ENCODE data around the gene FAM131C. TPM values are rescaled to one million over a fixed set of nuclear protein-coding genes. Genes with fewer than 3 reads are reported as not detected.

The FAM131C gene
- polyA plus RNA-seq, 3 donors: not detected

GRCh38 chr1:16055613-16056520, 17.6 kb downstream of the FAM131C start:
- peak; percentile 56 to 69 (median 61) for DNase-seq
- Histone ChIP-seq H3K79me2 (ENCODE audit: insufficient read depth, low read length) (no peaks in the 10 kb centered on the region), H3K36me3 (replicated peaks in 1 of 2; ENCODE audit: control insufficient read depth in 1 of 2, insufficient read depth in 2 of 2, low read length in 2 of 2) (no peaks in the 10 kb centered on the region), H3K9me3 (replicated peaks in 1 of 2; ENCODE audit: control insufficient read depth in 1 of 2, insufficient read depth in 1 of 2, low read length in 2 of 2) (no peaks in the 10 kb centered on the region), H4K20me1 (ENCODE audit: insufficient read depth, low read length) (no peaks in the 10 kb centered on the region), H3K4me1 (ENCODE audit: control insufficient read depth in 1 of 2, insufficient read depth in 2 of 2, low read length in 2 of 2) (peaks cover 0 to 3% of the 10 kb centered on the region in 2 donors), H3K27me3 (ENCODE audit: control insufficient read depth in 2 of 2, insufficient read depth in 2 of 2, low read length in 2 of 2) (no peaks in the 10 kb centered on the region), H3K4me2 (replicated peaks; ENCODE audit: extremely low read depth, low read length, poor library complexity, severe bottlenecking) (no peak overlapping the region), H3K4me3 (replicated peaks in 1 of 3; ENCODE audit: low read depth in 2 of 3, low read length in 3 of 3) (no peak overlapping the region), H3K27ac (ENCODE audit: low read depth in 1 of 2, low read length in 2 of 2) (no peak overlapping the region), H3K9ac (ENCODE audit: insufficient read depth, low read length, poor library complexity, severe bottlenecking) (no peak overlapping the region), H2AFZ (ENCODE audit: insufficient read depth, low read depth, low read length, poor library complexity, severe bottlenecking) (no peak overlapping the region)
- Mint-ChIP-seq H3K4me1 (peaks cover 4% of the 10 kb centered on the region), H3K27ac (no peak overlapping the region), H3K4me3 (no peak overlapping the region), H3K36me3 (no peaks in the 10 kb centered on the region), H3K9me3 (peaks cover 0 to 2% (median 0%) of the 10 kb centered on the region in 7 donors), H3K27me3 (ENCODE audit: low read depth in 3 of 3) (peaks cover 2 to 10% (median 5%) of the 10 kb centered on the region in 3 donors)
- WGBS (ENCODE audit: insufficient coverage): 54% methylated on average over 10 of the region's 18 CpGs
- peak; percentile 98 for TF ChIP-seq CTCF (IDR thresholded peaks at IDR 0.05)
- intact Hi-C loops (cut with micrococcal nuclease): loop anchor here (2.0 to 10.0 kb wide), 4 partner anchors 21 to 261 kb away; no protein-coding TSS in a partner anchor

DNA sequence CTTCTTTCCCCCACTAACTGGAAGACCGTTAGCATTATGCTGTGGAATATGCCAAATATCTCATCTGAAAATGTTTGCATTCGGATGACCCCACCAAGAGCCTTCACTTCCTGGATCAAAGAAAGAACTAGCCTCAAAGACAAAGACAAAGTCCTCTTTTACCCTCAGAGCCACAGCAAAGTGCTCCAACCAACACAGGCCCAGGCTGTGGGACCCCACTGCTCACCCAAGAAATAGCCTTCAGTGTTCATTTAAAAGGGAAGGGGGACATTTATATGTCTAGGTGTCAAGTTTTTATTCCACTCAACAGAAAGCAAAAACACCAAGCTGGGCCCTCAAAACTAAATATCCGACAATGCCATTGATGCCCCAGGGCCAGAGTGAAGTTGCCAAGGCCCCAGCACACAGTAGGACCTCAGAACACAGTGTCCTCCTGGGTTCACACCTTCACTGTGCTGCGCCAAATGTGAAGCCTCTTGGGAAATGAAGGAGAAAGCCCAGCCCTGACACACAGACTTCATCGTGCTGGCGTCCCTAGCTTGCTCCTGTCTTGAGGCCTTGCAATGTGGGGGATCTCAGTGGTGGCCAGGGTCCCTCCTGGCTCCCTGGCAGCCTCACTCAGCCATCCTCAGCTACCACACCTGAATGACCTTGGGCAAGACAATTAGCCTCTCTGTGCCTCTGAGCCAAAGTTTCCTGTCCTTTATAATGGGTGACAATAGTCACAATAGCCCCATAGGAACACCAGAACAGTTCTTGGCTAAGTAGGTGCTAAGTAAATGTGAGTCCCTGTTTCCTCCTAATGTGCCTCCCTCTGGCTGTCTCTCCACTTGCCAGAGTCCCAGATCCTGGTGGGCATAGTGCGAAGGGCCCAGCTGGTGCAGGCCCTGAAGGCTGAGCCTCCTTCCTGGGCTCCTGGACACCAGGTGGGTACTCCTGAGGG, 18.6 kb downstream of the FAM131C start:
- WGBS (ENCODE audit: insufficient coverage): 93% methylated on average over 2 of the region's 7 CpGs
- no peaks in the 10 kb centered on the region for H3K36me3 Mint-ChIP-seq
- TF ChIP-seq CTCF (IDR thresholded peaks at IDR 0.05): no peak
- Histone ChIP-seq H3K9me3 (replicated peaks in 1 of 2; ENCODE audit: control insufficient read depth in 1 of 2, insufficient read depth in 1 of 2, low read length in 2 of 2) (no peaks in the 10 kb centered on the region), H2AFZ (ENCODE audit: insufficient read depth, low read depth, low read length, poor library complexity, severe bottlenecking) (no peak overlapping the region), H3K79me2 (ENCODE audit: insufficient read depth, low read length) (no peaks in the 10 kb centered on the region), H3K4me2 (replicated peaks; ENCODE audit: extremely low read depth, low read length, poor library complexity, severe bottlenecking) (no peak overlapping the region), H3K36me3 (replicated peaks in 1 of 2; ENCODE audit: control insufficient read depth in 1 of 2, insufficient read depth in 2 of 2, low read length in 2 of 2) (no peaks in the 10 kb centered on the region), H3K4me3 (replicated peaks in 1 of 3; ENCODE audit: low read depth in 2 of 3, low read length in 3 of 3) (no peak overlapping the region), H3K9ac (ENCODE audit: insufficient read depth, low read length, poor library complexity, severe bottlenecking) (no peak overlapping the region), H4K20me1 (ENCODE audit: insufficient read depth, low read length) (no peaks in the 10 kb centered on the region), H3K27ac (ENCODE audit: low read depth in 1 of 2, low read length in 2 of 2) (no peak overlapping the region), H3K4me1 (ENCODE audit: control insufficient read depth in 1 of 2, insufficient read depth in 2 of 2, low read length in 2 of 2) (peaks cover 0 to 3% of the 10 kb centered on the region in 2 donors), H3K27me3 (ENCODE audit: control insufficient read depth in 2 of 2, insufficient read depth in 2 of 2, low read length in 2 of 2) (no peaks in the 10 kb centered on the region)
- no peak overlapping the region for H3K27ac Mint-ChIP-seq
- H3K9me3 Mint-ChIP-seq: peaks cover 0 to 2% (median 0%) of the 10 kb centered on the region in 7 donors
- intact Hi-C loops (cut with micrococcal nuclease): loop anchor here in 1 of 2 donors (2.0 to 10.0 kb wide), 2 partner anchors 42 to 260 kb away; no protein-coding TSS in a partner anchor
- DNase-seq: no peak
- H3K4me3 Mint-ChIP-seq: no peak overlapping the region
- H3K27me3 Mint-ChIP-seq (ENCODE audit: low read depth in 3 of 3): peaks cover 0 to 11% (median 3%) of the 10 kb centered on the region in 3 donors
- H3K4me1 Mint-ChIP-seq: peaks cover 4% of the 10 kb centered on the region

All from CD14-positive monocyte (primary cell).